ENCODE measurements around the gene RTCB. TPM values are rescaled to one million over a fixed set of nuclear protein-coding genes. Genes with fewer than 3 reads are reported as not detected.

The RTCB gene
- polyA plus RNA-seq, 1 donor from 2014 or later = 112 TPM

DNA sequence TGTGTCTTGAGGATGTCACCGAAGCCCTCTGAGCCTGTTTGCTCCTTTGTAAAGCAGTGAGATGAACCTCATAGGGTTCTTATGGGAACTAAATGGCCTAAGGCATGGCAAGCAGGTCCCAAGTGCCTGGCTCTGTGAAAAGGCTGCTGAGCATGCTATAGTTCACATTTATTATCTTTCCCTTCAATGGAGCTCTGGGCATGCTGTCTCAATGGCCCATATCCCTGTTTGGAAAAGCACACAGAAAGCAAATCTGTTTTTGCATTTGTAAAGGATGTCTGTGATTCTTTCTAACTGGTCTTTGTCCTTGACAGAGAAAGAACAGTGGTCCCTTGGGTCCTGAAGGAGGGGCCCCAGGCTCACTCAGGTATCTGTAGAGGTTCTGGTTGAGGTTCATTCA, 26.4 kb downstream of the RTCB start:
- H3K9me2 ChIP-seq (ENCODE audit: insufficient read depth, low read length) = no peaks in the 10 kb centered on the region
- no peaks in the 10 kb centered on the region for H3F3A ChIP-seq (ENCODE audit: insufficient read depth, low read length, poor library complexity, severe bottlenecking)
- no peak overlapping the region for H2AFZ ChIP-seq (ENCODE audit: low read depth, low read length)
- H3K9me3 ChIP-seq (ENCODE audit: low read length) = no peaks in the 10 kb centered on the region
- no peak overlapping the region for H3K27ac ChIP-seq (ENCODE audit: low read length)
- no peak overlapping the region for H3K9ac ChIP-seq (ENCODE audit: low read length)
- H3K79me2 ChIP-seq (replicated peaks; ENCODE audit: insufficient read depth, low read length) = no peaks in the 10 kb centered on the region
- H3K4me3 ChIP-seq (ENCODE audit: low read length) = no peak overlapping the region
- H3K4me2 ChIP-seq (ENCODE audit: low read length) = no peak overlapping the region
- TF ChIP-seq EP300 (conservative IDR thresholded peaks at IDR 0.05; ENCODE audit: poor library complexity, severe bottlenecking) = no peak
- no peak for TF ChIP-seq MXI1 (conservative IDR thresholded peaks at IDR 0.05; ENCODE audit: poor library complexity, severe bottlenecking)
- no peak for TF ChIP-seq RAD21 (conservative IDR thresholded peaks at IDR 0.05)
- TF ChIP-seq SMC3 (conservative IDR thresholded peaks at IDR 0.05; ENCODE audit: poor library complexity) = no peak
- no peak for TF ChIP-seq TAF1 (IDR thresholded peaks at IDR 0.05; ENCODE audit: low read depth)
- TF ChIP-seq, protein P1, sequence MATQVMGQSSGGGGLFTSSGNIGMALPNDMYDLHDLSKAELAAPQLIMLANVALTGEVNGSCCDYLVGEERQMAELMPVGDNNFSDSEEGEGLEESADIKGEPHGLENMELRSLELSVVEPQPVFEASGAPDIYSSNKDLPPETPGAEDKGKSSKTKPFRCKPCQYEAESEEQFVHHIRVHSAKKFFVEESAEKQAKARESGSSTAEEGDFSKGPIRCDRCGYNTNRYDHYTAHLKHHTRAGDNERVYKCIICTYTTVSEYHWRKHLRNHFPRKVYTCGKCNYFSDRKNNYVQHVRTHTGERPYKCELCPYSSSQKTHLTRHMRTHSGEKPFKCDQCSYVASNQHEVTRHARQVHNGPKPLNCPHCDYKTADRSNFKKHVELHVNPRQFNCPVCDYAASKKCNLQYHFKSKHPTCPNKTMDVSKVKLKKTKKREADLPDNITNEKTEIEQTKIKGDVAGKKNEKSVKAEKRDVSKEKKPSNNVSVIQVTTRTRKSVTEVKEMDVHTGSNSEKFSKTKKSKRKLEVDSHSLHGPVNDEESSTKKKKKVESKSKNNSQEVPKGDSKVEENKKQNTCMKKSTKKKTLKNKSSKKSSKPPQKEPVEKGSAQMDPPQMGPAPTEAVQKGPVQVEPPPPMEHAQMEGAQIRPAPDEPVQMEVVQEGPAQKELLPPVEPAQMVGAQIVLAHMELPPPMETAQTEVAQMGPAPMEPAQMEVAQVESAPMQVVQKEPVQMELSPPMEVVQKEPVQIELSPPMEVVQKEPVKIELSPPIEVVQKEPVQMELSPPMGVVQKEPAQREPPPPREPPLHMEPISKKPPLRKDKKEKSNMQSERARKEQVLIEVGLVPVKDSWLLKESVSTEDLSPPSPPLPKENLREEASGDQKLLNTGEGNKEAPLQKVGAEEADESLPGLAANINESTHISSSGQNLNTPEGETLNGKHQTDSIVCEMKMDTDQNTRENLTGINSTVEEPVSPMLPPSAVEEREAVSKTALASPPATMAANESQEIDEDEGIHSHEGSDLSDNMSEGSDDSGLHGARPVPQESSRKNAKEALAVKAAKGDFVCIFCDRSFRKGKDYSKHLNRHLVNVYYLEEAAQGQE (IDR thresholded peaks at IDR 0.05; ENCODE audit: borderline replicate concordance) = no peak
- TF ChIP-seq POLR2AphosphoS5 (IDR thresholded peaks at IDR 0.05) = no peak
- TF ChIP-seq, protein P2, sequence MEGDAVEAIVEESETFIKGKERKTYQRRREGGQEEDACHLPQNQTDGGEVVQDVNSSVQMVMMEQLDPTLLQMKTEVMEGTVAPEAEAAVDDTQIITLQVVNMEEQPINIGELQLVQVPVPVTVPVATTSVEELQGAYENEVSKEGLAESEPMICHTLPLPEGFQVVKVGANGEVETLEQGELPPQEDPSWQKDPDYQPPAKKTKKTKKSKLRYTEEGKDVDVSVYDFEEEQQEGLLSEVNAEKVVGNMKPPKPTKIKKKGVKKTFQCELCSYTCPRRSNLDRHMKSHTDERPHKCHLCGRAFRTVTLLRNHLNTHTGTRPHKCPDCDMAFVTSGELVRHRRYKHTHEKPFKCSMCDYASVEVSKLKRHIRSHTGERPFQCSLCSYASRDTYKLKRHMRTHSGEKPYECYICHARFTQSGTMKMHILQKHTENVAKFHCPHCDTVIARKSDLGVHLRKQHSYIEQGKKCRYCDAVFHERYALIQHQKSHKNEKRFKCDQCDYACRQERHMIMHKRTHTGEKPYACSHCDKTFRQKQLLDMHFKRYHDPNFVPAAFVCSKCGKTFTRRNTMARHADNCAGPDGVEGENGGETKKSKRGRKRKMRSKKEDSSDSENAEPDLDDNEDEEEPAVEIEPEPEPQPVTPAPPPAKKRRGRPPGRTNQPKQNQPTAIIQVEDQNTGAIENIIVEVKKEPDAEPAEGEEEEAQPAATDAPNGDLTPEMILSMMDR (IDR thresholded peaks at IDR 0.05; ENCODE audit: poor library complexity, severe bottlenecking) = no peak
- no peak for TF ChIP-seq EZH2 (IDR thresholded peaks at IDR 0.05; ENCODE audit: borderline replicate concordance, insufficient read depth, low read length, poor library complexity, severe bottlenecking)
- H3K36me3 ChIP-seq (ENCODE audit: insufficient read depth, low read length) = peaks cover 4% of the 10 kb centered on the region
- no peaks in the 10 kb centered on the region for H4K20me1 ChIP-seq (ENCODE audit: insufficient read depth)
- no peaks in the 10 kb centered on the region for H3K27me3 ChIP-seq (ENCODE audit: insufficient read depth, low read depth, low read length)

GRCh38 chr22:32380991-32381390, 31.1 kb downstream of the RTCB start:
- Histone ChIP-seq H3K9me3 (ENCODE audit: low read length) (no peaks in the 10 kb centered on the region), H2AFZ (ENCODE audit: low read depth, low read length) (no peak overlapping the region), H3K4me3 (ENCODE audit: low read length) (no peak overlapping the region), H3K27me3 (ENCODE audit: insufficient read depth, low read depth, low read length) (no peaks in the 10 kb centered on the region), H3K9ac (ENCODE audit: low read length) (no peak overlapping the region), H3F3A (ENCODE audit: insufficient read depth, low read length, poor library complexity, severe bottlenecking) (no peaks in the 10 kb centered on the region), H3K9me2 (ENCODE audit: insufficient read depth, low read length) (no peaks in the 10 kb centered on the region), H3K79me2 (replicated peaks; ENCODE audit: insufficient read depth, low read length) (no peaks in the 10 kb centered on the region), H3K36me3 (ENCODE audit: insufficient read depth, low read length) (no peaks in the 10 kb centered on the region), H4K20me1 (ENCODE audit: insufficient read depth) (no peaks in the 10 kb centered on the region), H3K27ac (ENCODE audit: low read length) (no peak overlapping the region), H3K4me2 (ENCODE audit: low read length) (no peak overlapping the region)
- TF ChIP-seq, protein P2 (IDR thresholded peaks at IDR 0.05; ENCODE audit: poor library complexity, severe bottlenecking) = no peak
- TF ChIP-seq RAD21 (conservative IDR thresholded peaks at IDR 0.05) (no peak), POLR2AphosphoS5 (IDR thresholded peaks at IDR 0.05) (no peak), SMC3 (conservative IDR thresholded peaks at IDR 0.05; ENCODE audit: poor library complexity) (no peak), MXI1 (conservative IDR thresholded peaks at IDR 0.05; ENCODE audit: poor library complexity, severe bottlenecking) (no peak), EZH2 (IDR thresholded peaks at IDR 0.05; ENCODE audit: borderline replicate concordance, insufficient read depth, low read length, poor library complexity, severe bottlenecking) (no peak), TAF1 (IDR thresholded peaks at IDR 0.05; ENCODE audit: low read depth) (no peak), EP300 (conservative IDR thresholded peaks at IDR 0.05; ENCODE audit: poor library complexity, severe bottlenecking) (no peak)
- TF ChIP-seq, protein P1 (IDR thresholded peaks at IDR 0.05; ENCODE audit: borderline replicate concordance) = no peak
